Activated naive CD4-positive, alpha-beta T cell treated with anti-CD3 and anti-CD28 coated beads for 36 hours (primary cell): ENCODE measurements around the gene SOWAHD. TPM values are rescaled to one million over a fixed set of nuclear protein-coding genes. Genes with fewer than 3 reads are reported as not detected.
"Not testable (repeated sequence)": the region's sequence is repeated elsewhere in the genome, so short reads cannot be mapped to it uniquely, and the experiment has no call there.

ENCODE experiments used
- CTCF ChIA-PET: fragments of 350-600 bp; sonication (Branson Sonifier 250); formaldehyde crosslinking; loops from one replicate; lab custom pipeline; 2021; ENCODE audit warnings: antibody characterized with exemption; lab: Charles Lee
- DNase-seq: peaks from one replicate; pipeline ENCODE4 v3.0.0-alpha.2; 2020
- H3K27ac Mint-ChIP-seq: one replicate; pipeline ENCODE4 v1.8.0; 2021; ENCODE audit warnings: mild to moderate bottlenecking, mixed read lengths
- H3K27me3 Mint-ChIP-seq: one replicate; pipeline ENCODE4 v1.8.0; 2021; ENCODE audit warnings: low read depth, mixed read lengths
- H3K36me3 Mint-ChIP-seq: one replicate; pipeline ENCODE4 v1.8.0; 2021; ENCODE audit warnings: low read depth, mixed read lengths
- H3K4me1 Mint-ChIP-seq: one replicate; pipeline ENCODE4 v1.8.0; 2021; ENCODE audit warnings: low read depth, mixed read lengths
- H3K4me3 Mint-ChIP-seq: one replicate; pipeline ENCODE4 v1.8.0; 2021; ENCODE audit warnings: mild to moderate bottlenecking, moderate library complexity, mixed read lengths
- H3K9me3 Mint-ChIP-seq: one replicate; pipeline ENCODE4 v1.8.0; 2021; ENCODE audit warnings: mixed read lengths
- intact Hi-C: fragments of 100-400 bp; cut with micrococcal nuclease; formaldehyde crosslinking; loops from one replicate; pipeline ENCODE4 v1.15.1; 2023
- total RNA-seq, 2 experiments: library from RNA; stranded (reverse); gene quantifications; one replicate each; pipeline ENCODE4 v1.2.3, GENCODE V29; 2021

The SOWAHD gene
- total RNA-seq, 2 experiments from 2014 or later, result 0.30 TPM; not detected in 1

GRCh38 chrX:119738742-119739141, 19.6 kb upstream of the SOWAHD start:
- CTCF ChIA-PET, result no interaction called here
- Mint-ChIP-seq H3K27me3 (no peaks in the 10 kb centered on the region), H3K36me3 (no peaks in the 10 kb centered on the region), H3K4me3 (no peak overlapping the region), H3K27ac (no peak overlapping the region), H3K9me3 (no peaks in the 10 kb centered on the region), H3K4me1 (no peaks in the 10 kb centered on the region)
- no peak for DNase-seq
- intact Hi-C loops, result no loop called here

GRCh38 chrX:119745283-119745848, 13.0 kb upstream of the SOWAHD start:
- H3K27me3 Mint-ChIP-seq, result no peaks in the 10 kb centered on the region
- no peaks in the 10 kb centered on the region for H3K36me3 Mint-ChIP-seq
- no peak for DNase-seq
- intact Hi-C loops, result no loop called here
- CTCF ChIA-PET, result interaction anchor here (0.6 kb wide), 1 partner anchor 123 kb away, joined by 4 read pairs; no protein-coding TSS in a partner anchor
- H3K4me1 Mint-ChIP-seq, result no peaks in the 10 kb centered on the region
- no peak overlapping the region for H3K27ac Mint-ChIP-seq
- H3K9me3 Mint-ChIP-seq, result no peaks in the 10 kb centered on the region
- no peak overlapping the region for H3K4me3 Mint-ChIP-seq

GRCh38 chrX:119750131-119750530, 8.3 kb upstream of the SOWAHD start:
- H3K27ac Mint-ChIP-seq, intact Hi-C loops: not testable (repeated sequence)

GRCh38 chrX:119750751-119751150, 7.6 kb upstream of the SOWAHD start:
- intact Hi-C loops, H3K9me3 Mint-ChIP-seq, H3K36me3 Mint-ChIP-seq, H3K27me3 Mint-ChIP-seq, DNase-seq, H3K4me3 Mint-ChIP-seq, H3K27ac Mint-ChIP-seq: not testable (repeated sequence)
- peaks cover 18% of the 10 kb centered on the region for H3K4me1 Mint-ChIP-seq
- CTCF ChIA-PET, result interaction anchor here (0.5 to 1.1 kb wide), 2 partner anchors 21 to 34 kb away, joined by 4 read pairs; no protein-coding TSS in a partner anchor

More at GRCh38 chrX:119750131-119750530, 8.3 kb upstream of the SOWAHD start:
- peaks cover 12% of the 10 kb centered on the region for H3K4me1 Mint-ChIP-seq
- not testable (repeated sequence) for H3K27me3 Mint-ChIP-seq, DNase-seq, H3K4me3 Mint-ChIP-seq, H3K9me3 Mint-ChIP-seq, H3K36me3 Mint-ChIP-seq
- CTCF ChIA-PET, result interaction anchor here (0.5 to 1.1 kb wide), 2 partner anchors 20 to 34 kb away, joined by 4 read pairs; no protein-coding TSS in a partner anchor

GRCh38 chrX:119753001-119753400, 5.4 kb upstream of the SOWAHD start:
- no peak for DNase-seq
- intact Hi-C loops, result loop anchor here (1.0 kb wide), 3 partner anchors 55 to 237 kb away; partner anchors contain the start of gene NKRF
- Mint-ChIP-seq H3K4me3 (no peak overlapping the region), H3K36me3 (no peaks in the 10 kb centered on the region), H3K27me3 (no peaks in the 10 kb centered on the region), H3K4me1 (peaks cover 41% of the 10 kb centered on the region), H3K9me3 (no peaks in the 10 kb centered on the region), H3K27ac (no peak overlapping the region)
- CTCF ChIA-PET, result interaction anchor here (1.1 to 1.5 kb wide), 5 partner anchors 22 to 271 kb away, joined by 3 to 5 read pairs (median 3); no protein-coding TSS in a partner anchor

GRCh38 chrX:119753639-119754257, 4.6 kb upstream of the SOWAHD start:
- Mint-ChIP-seq H3K27ac (peak overlapping the region; percentile 81), H3K27me3 (no peaks in the 10 kb centered on the region), H3K36me3 (no peaks in the 10 kb centered on the region), H3K9me3 (no peaks in the 10 kb centered on the region), H3K4me3 (no peak overlapping the region), H3K4me1 (peaks cover 41% of the 10 kb centered on the region)
- intact Hi-C loops, result loop anchor here (1.0 kb wide), 4 partner anchors 55 to 284 kb away; partner anchors contain the start of gene NKRF
- CTCF ChIA-PET, result interaction anchor here (0.6 to 1.5 kb wide), 11 partner anchors 11 to 323 kb away, joined by 3 to 5 read pairs (median 4); no protein-coding TSS in a partner anchor
- peak; percentile 70 for DNase-seq

GRCh38 chrX:119755981-119756533, 2.3 kb upstream of the SOWAHD start:
- intact Hi-C loops, result loop anchor here (1.0 to 2.0 kb wide), 9 partner anchors 35 to 191 kb away; partner anchors contain the start of genes NDUFA1, NKAP, RNF113A and RPL39
- Mint-ChIP-seq H3K4me1 (peaks cover 42% of the 10 kb centered on the region), H3K27me3 (no peaks in the 10 kb centered on the region), H3K27ac (peak overlapping the region; percentile 90), H3K9me3 (no peaks in the 10 kb centered on the region), H3K36me3 (no peaks in the 10 kb centered on the region), H3K4me3 (peak overlapping the region; percentile 54)
- peak; percentile 80 for DNase-seq
- CTCF ChIA-PET, result interaction anchor here (0.6 to 1.6 kb wide), 3 partner anchors 52 to 240 kb away, joined by 3 to 5 read pairs (median 3); no protein-coding TSS in a partner anchor

- intact Hi-C loops, result loop anchor here (1.0 to 2.0 kb wide), 9 partner anchors 34 to 192 kb away; partner anchors contain the start of genes NDUFA1, NKAP, RNF113A and RPL39
- Mint-ChIP-seq H3K27me3 (no peaks in the 10 kb centered on the region), H3K27ac (peak overlapping the region; percentile 90), H3K4me3 (peak overlapping the region; percentile 68), H3K36me3 (no peaks in the 10 kb centered on the region), H3K4me1 (peaks cover 42% of the 10 kb centered on the region), H3K9me3 (no peaks in the 10 kb centered on the region)
- CTCF ChIA-PET, result interaction anchor here (0.5 to 1.8 kb wide), 5 partner anchors 22 to 1255 kb away, joined by 3 to 5 read pairs (median 3); no protein-coding TSS in a partner anchor
- DNase-seq, result peak; percentile 34
These were observed 1.3 kb upstream of the SOWAHD start for GRCh38 chrX:119756926-119757635.

GRCh38 chrX:119757646-119757978, 776 bp upstream of the SOWAHD start:
- intact Hi-C loops, result loop anchor here (2.0 kb wide), 1 partner anchor 193 kb away; the partner anchor contains the start of gene STEEP1
- H3K4me3 Mint-ChIP-seq, result peak overlapping the region; percentile 68
- H3K4me1 Mint-ChIP-seq, result peaks cover 42% of the 10 kb centered on the region
- H3K36me3 Mint-ChIP-seq, result no peaks in the 10 kb centered on the region
- no peaks in the 10 kb centered on the region for H3K27me3 Mint-ChIP-seq
- no peak for DNase-seq
- no peaks in the 10 kb centered on the region for H3K9me3 Mint-ChIP-seq
- H3K27ac Mint-ChIP-seq, result no peak overlapping the region
- CTCF ChIA-PET, result interaction anchor here (0.5 to 1.8 kb wide), 5 partner anchors 22 to 132 kb away, joined by 3 to 4 read pairs (median 3); no protein-coding TSS in a partner anchor

- intact Hi-C loops, result no loop called here
- peak; percentile 53 for DNase-seq
- CTCF ChIA-PET, result interaction anchor here (0.5 to 1.7 kb wide), 5 partner anchors 10 to 274 kb away, joined by 3 to 5 read pairs (median 4); no protein-coding TSS in a partner anchor
- Mint-ChIP-seq H3K4me3 (peak overlapping the region; percentile 21), H3K27ac (no peak overlapping the region), H3K9me3 (no peaks in the 10 kb centered on the region), H3K27me3 (no peaks in the 10 kb centered on the region), H3K4me1 (peaks cover 42% of the 10 kb centered on the region), H3K36me3 (no peaks in the 10 kb centered on the region)
These were observed 401 bp downstream of the SOWAHD start for GRCh38 chrX:119758731-119759247.

- peaks cover 38% of the 10 kb centered on the region for H3K4me1 Mint-ChIP-seq
- no peaks in the 10 kb centered on the region for H3K27me3 Mint-ChIP-seq
- no peaks in the 10 kb centered on the region for H3K9me3 Mint-ChIP-seq
- no peak overlapping the region for H3K4me3 Mint-ChIP-seq
- intact Hi-C loops, result no loop called here
- H3K27ac Mint-ChIP-seq, result no peak overlapping the region
- H3K36me3 Mint-ChIP-seq, result no peaks in the 10 kb centered on the region
- DNase-seq, result no peak
- CTCF ChIA-PET, result interaction anchor here (1.1 to 1.7 kb wide), 5 partner anchors 10 to 275 kb away, joined by 4 to 5 read pairs (median 4); no protein-coding TSS in a partner anchor
These were observed 919 bp downstream of the SOWAHD start for GRCh38 chrX:119759248-119759766.
